ENCODE measurements around the gene IRAG1.

Gene IRAG1, protein sequence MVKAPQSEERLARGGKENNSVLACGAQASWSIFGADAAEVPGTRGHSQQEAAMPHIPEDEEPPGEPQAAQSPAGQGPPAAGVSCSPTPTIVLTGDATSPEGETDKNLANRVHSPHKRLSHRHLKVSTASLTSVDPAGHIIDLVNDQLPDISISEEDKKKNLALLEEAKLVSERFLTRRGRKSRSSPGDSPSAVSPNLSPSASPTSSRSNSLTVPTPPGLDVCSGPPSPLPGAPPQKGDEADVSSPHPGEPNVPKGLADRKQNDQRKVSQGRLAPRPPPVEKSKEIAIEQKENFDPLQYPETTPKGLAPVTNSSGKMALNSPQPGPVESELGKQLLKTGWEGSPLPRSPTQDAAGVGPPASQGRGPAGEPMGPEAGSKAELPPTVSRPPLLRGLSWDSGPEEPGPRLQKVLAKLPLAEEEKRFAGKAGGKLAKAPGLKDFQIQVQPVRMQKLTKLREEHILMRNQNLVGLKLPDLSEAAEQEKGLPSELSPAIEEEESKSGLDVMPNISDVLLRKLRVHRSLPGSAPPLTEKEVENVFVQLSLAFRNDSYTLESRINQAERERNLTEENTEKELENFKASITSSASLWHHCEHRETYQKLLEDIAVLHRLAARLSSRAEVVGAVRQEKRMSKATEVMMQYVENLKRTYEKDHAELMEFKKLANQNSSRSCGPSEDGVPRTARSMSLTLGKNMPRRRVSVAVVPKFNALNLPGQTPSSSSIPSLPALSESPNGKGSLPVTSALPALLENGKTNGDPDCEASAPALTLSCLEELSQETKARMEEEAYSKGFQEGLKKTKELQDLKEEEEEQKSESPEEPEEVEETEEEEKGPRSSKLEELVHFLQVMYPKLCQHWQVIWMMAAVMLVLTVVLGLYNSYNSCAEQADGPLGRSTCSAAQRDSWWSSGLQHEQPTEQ

DNA sequence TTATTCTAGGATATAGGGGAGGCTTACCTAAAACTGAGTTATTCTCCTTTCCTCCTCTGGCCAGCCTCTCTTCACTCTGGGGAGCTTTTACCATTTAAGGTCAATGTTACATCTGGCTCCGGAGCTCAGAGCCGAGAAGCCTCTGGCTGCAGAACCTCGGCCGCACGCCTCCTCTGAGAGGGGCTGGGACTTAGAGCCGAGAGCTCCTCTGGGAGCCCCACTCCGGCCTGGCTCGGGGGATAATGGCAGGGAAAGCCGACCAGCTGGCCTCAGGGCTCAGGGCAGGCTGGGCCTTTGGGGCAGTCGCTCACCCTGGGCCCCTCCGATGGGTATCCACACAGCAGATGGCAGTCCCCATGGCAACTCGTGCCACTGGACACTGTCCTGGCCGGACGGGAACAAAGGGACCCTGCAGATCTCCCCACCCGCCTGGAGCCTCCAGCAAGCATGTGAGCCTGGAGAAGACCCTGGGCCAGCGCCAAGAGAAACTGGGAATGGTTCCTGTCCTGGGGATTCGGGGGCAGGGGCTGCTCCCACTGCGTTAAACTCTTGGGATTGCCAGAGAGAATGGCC lies at the start of gene IRAG1:
IRAG1 (minus strand) TSS at position 247 of the 573 bp plus-strand sequence; CDS start at position 94, 153 bp downstream.
- Mint-ChIP-seq H3K27me3 (peaks cover 6% of the 10 kb centered on the region), H3K36me3 (no peaks in the 10 kb centered on the region), H3K27ac (no peak within 1 kb of the TSS), H3K4me3 (no peak within 1 kb of the TSS), H3K9me3 (ENCODE audit: low read depth) (no peaks in the 10 kb centered on the region), H3K4me1 (ENCODE audit: low read depth) (no peaks in the 10 kb centered on the region)

DNA sequence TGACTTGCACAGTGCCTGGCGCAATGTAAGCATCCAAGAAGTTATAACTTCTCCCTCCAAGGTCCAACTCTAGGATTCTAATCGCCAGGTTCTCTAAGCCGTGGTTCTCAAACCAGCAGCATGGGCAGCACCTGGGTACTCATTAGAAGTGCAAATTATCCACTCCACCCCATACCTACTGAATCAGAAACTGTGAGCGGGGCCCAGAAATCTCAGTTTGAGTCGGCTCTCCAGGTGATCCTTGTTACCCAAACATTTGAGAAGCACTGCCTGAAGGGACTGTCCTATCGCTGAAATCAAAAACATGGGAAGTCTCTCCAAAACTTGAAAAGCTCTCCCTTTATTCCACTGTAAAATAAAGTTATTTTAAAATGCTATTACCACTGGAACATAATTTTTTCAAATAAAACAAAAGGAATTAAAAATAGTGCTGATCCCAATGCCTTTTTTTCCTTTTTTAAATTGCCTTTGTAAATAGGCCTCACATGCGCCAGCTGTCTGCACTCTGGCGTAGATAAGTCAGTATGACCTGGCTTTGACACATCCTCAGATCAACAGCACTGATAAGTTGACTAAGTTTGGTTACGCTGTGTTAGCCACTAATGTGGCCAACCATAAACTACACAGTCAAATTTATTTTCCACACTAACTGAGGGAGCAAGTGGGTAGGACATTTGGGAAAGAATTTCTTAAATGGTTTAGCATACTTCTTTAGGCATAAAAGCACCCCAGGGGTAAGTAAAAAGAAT lies 49.1 kb upstream of the IRAG1 start:
- Mint-ChIP-seq H3K36me3 (no peaks in the 10 kb centered on the region), H3K27me3 (no peaks in the 10 kb centered on the region), H3K4me3 (no peak overlapping the region), H3K9me3 (ENCODE audit: low read depth) (no peaks in the 10 kb centered on the region), H3K27ac (peak overlapping the region; percentile 48), H3K4me1 (ENCODE audit: low read depth) (peaks cover 29% of the 10 kb centered on the region)

DNA sequence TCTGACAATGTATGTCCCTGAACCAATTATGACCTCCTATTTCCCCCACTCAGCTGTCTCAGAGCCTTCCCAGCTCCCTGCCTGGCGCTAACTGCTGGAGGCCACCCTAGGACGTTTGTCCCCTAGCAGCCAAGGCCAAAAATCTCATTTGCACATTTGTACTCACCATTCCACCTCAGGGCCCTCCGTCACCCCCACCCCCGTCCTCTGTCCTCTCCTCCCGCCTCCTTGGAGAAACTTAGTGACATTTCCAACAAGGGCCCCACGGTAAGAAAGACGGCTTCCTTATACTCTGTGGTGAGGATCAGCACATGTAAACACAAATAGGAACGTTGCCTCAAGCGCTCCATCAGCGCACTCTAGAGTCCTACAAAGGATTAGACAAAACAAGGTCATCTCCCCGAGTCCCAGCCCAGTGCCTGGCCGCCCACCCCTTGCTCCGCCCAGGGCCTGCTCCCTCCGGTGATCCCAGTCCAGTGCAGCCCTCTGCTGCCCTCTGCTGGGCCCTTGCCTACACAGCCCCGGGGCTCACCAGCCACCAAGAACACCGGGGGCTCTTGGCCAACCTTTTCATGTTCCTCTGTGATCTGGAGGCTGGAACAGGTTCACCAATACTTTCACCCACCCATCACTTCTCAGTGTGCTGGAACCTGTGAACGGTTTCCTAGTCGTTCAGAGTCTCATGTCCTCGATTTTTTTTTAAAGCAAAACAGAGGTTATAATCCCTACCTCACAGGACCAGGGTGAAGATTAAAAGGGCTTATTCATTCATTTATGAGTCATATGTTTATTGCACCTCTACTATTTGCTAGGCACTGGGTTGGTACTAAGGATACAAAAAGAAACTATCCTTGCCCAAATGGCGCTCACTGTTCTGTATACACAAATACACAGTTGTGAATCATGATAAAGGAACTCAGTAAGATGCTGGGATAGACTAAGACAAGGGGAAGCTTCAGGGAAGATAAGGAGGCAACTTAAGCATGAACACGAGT lies 42.2 kb upstream of the IRAG1 start:
- no peaks in the 10 kb centered on the region for H3K9me3 Mint-ChIP-seq (ENCODE audit: low read depth)
- H3K27me3 Mint-ChIP-seq, result no peaks in the 10 kb centered on the region
- peaks cover 11% of the 10 kb centered on the region for H3K4me1 Mint-ChIP-seq (ENCODE audit: low read depth)
- no peaks in the 10 kb centered on the region for H3K36me3 Mint-ChIP-seq
- H3K27ac Mint-ChIP-seq, result peak overlapping the region; percentile 8
- peak overlapping the region; percentile 49 for H3K4me3 Mint-ChIP-seq

DNA sequence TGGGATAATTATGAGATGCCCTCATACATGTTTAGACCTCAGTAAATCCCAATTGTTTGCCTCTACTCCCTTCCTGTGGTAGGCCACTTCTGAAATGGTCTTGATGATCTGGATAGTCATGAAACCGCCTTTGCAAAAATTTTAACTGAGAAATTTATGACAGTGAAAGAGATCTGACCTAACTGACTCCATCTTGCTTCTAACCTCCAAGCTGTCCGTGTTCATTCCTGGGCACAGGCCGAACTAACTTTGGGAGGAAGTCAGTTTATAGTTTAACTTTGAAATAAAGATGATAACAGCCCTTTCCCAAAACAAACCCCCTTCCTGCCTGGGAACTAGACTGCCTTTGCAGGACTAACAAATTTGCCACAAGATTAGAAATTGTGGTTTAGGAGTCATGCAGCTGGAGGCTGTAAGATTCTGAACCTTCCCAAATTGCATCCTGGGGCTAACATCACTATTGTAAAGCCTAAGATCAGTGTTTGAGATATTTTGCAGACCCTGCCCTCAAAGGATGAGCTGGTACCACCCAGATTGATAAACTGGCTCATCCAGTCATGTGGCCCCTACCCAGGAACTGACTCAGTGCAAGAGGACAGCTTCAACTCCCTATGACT lies 37.6 kb upstream of the IRAG1 start:
- no peaks in the 10 kb centered on the region for H3K27me3 Mint-ChIP-seq
- no peak overlapping the region for H3K27ac Mint-ChIP-seq
- no peaks in the 10 kb centered on the region for H3K36me3 Mint-ChIP-seq
- no peaks in the 10 kb centered on the region for H3K9me3 Mint-ChIP-seq (ENCODE audit: low read depth)
- peaks cover 13% of the 10 kb centered on the region for H3K4me1 Mint-ChIP-seq (ENCODE audit: low read depth)
- H3K4me3 Mint-ChIP-seq, result no peak overlapping the region

DNA sequence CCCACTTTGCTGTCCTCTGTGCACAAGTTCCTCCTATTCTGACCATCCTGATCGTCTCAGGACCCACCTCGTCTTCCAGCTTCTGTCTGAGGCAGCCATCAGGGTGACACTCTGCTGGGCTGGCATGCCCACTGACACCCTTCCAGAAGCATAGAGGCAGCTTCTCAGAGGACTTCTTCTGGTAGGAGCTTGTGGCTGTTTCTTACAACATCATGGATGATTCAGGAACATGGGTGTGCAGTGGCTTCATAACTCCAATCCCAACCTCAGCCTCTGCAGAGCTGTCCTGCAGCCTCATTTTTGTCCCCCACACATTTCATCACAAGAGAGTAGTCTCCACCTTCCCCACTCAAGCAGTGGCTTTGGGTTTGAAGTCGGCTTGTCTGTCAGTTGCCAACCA lies 36.6 kb upstream of the IRAG1 start:
- H3K27me3 Mint-ChIP-seq, result peaks cover 1% of the 10 kb centered on the region

DNA sequence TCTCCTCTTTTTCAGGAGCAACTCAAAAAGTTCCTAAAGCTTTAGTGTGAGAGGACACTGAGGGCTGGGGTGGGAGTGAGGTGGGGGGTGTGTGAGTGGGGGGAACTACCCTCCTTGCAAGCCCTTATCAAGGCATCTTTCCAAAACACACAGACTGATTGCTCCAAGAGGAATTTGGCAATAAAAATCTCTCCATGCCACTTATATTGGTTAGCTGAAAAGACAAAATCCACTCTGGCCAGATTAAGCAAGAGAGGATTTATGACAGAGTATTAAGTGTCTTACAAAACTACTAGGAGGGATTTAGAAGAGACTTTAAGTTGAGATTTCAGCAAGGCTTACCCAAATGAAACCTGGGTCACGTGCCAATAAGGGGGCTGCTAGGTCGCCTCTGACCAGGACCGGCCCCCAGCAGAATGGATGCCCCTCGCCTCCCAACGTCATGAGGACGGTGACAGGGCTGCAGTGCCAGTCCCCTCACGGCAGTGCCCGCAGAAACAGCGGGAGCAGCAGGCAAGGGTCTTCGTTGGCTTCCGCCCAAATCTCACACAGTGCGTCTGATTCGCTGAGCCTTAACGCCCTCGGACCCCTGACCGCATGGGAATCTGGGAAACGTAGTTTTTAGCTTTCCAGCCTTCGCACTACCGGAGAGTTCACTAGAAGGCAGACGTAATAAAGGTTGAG lies 35.4 kb upstream of the IRAG1 start:
- Mint-ChIP-seq H3K27me3 (peaks cover 1% of the 10 kb centered on the region), H3K4me1 (ENCODE audit: low read depth) (peaks cover 20% of the 10 kb centered on the region), H3K9me3 (ENCODE audit: low read depth) (no peaks in the 10 kb centered on the region), H3K27ac (no peak overlapping the region), H3K4me3 (no peak overlapping the region), H3K36me3 (no peaks in the 10 kb centered on the region)

More for the DNA sequence above, 36.6 kb upstream of the IRAG1 start:
- H3K9me3 Mint-ChIP-seq (ENCODE audit: low read depth), result no peaks in the 10 kb centered on the region
- no peak overlapping the region for H3K4me3 Mint-ChIP-seq
- no peaks in the 10 kb centered on the region for H3K36me3 Mint-ChIP-seq
- peaks cover 15% of the 10 kb centered on the region for H3K4me1 Mint-ChIP-seq (ENCODE audit: low read depth)
- no peak overlapping the region for H3K27ac Mint-ChIP-seq

DNA sequence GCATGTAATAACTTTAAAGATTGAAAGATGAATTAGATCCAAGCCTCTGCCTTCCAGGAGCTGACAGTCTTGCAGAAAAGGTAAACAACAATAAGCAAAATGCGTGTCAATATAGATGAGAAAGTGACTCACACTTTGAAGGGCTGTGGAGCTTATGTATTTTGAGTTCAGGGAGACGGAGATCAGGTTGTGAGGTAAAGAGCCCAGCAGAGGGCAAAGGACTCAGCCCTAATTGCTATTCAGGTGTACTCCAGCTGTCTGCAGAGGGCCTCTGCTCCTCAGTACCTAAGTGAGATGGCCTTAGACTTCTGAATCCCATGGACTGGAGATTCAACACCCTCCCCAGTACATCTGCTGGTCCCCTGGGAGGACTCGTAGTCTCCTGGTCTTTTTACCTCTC lies 34.6 kb upstream of the IRAG1 start:
- Mint-ChIP-seq H3K36me3 (no peaks in the 10 kb centered on the region), H3K4me1 (ENCODE audit: low read depth) (peaks cover 20% of the 10 kb centered on the region), H3K9me3 (ENCODE audit: low read depth) (no peaks in the 10 kb centered on the region), H3K4me3 (no peak overlapping the region), H3K27me3 (peaks cover 3% of the 10 kb centered on the region), H3K27ac (no peak overlapping the region)

DNA sequence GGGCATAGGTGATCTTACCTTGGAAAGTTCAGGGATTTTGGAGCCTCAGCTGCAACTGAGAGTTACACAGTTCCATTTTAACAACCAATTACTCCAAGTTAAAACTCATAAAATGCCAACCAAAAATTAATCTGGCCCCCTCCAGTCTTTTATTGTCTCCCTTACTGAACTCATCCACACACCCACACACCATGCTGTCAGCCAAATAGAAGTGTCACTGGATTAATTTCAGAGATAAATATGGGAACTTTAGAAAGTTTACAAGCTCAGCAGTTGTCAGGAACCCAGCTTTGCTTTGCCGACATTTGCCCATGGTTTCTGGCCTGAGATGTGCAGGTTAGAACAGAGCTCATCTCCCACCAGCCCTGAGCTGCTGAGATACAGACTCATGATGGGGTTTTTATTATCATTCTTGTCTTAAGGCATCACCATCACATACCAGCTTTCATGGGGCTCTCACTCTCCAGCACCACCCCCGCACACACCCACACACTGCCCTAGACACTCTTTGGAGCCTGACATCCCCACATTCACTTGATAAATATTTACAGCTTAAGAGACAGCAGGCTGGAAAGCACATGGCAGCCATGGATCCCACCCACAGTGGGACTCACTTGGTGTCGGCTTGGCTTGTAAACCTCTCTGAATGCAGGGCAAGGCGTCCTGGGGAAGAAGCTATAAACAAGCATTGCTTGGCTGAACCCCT lies 33.7 kb upstream of the IRAG1 start:
- Mint-ChIP-seq H3K27ac (no peak overlapping the region), H3K9me3 (ENCODE audit: low read depth) (no peaks in the 10 kb centered on the region), H3K4me3 (no peak overlapping the region), H3K27me3 (peaks cover 3% of the 10 kb centered on the region), H3K36me3 (no peaks in the 10 kb centered on the region), H3K4me1 (ENCODE audit: low read depth) (peaks cover 20% of the 10 kb centered on the region)

DNA sequence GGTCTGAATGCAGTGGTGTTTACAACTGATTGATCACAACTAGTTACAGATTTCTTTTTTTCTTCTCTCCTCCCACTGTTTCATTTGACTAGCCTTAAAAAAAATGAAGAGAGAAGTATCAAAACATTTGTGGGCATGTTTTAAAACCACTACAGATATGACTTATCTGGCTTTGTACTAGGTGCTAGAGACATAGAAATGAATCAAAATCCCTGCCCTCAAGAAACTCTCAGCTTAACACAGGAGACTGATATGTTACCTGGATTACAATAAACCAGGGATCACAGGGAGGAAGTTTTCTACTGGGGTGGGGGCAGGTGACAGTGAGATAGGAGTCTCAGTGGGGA lies 32.3 kb upstream of the IRAG1 start:
- H3K9me3 Mint-ChIP-seq (ENCODE audit: low read depth), result no peaks in the 10 kb centered on the region
- peak overlapping the region; percentile 22 for H3K4me3 Mint-ChIP-seq
- peak overlapping the region; percentile 82 for H3K27ac Mint-ChIP-seq

DNA sequence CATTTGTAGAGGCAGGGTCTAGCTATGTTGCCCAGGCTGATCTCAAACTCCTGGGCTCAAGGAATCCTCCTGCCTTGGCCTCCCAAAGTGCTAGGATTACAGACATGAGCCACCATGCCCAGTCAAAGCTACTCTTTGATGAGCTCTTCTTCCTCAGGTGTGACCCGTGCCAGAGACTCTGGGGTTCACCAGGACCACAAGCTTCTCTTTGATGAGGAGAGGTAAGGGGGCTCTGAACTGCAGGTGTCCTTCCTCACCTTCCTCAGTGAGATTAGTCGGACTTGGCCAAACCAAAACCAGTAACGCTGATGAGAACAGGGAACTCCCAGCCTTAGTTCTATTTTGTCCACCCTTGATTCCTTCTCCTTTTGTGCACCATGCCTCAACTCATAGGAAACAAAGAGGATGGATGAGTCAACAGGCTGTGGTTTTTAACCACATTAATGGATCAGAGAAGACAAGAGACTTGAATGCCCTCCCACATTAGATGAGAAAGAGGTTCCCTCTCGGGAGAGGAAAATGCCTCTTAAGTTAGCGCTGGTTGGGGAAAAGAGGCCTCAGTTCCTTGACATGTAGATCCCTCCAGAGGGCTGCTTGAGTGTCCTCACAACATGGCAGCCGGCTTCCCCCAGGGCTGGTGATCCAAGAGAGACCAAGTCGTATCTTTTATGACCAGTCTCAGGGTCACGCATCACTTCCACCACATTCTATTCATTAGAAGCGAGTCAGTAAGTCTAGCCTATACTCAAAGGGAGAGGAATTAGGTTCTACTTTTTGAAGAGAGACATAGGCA lies 31.8 kb upstream of the IRAG1 start:
- Mint-ChIP-seq H3K27me3 (peaks cover 3% of the 10 kb centered on the region), H3K4me1 (ENCODE audit: low read depth) (peaks cover 20% of the 10 kb centered on the region), H3K27ac (peak overlapping the region; percentile 82), H3K4me3 (peak overlapping the region; percentile 42), H3K9me3 (ENCODE audit: low read depth) (no peaks in the 10 kb centered on the region), H3K36me3 (no peaks in the 10 kb centered on the region)

More for the DNA sequence above, 32.3 kb upstream of the IRAG1 start:
- Mint-ChIP-seq H3K4me1 (ENCODE audit: low read depth) (peaks cover 20% of the 10 kb centered on the region), H3K27me3 (peaks cover 3% of the 10 kb centered on the region), H3K36me3 (no peaks in the 10 kb centered on the region)

DNA sequence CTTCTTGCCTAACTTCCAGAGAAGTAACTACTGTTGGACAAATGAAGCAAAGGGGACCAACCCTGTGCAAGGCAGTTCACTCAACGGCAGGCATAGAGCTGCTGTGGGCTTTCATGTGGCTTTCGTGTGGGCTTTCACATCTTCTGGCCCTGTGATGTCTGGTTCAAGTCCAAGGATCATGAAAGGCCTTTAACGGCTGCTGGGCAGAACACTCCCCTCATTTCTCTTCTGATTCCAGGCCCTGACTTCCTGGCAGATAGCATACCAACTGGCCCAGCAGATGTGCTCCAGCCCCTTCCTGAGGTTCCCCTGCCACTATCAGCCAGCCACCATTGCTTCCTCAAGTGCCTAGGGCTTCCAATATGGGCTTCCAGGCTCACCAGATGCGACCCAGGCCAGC lies 28.8 kb upstream of the IRAG1 start:
- Mint-ChIP-seq H3K27ac (no peak overlapping the region), H3K36me3 (no peaks in the 10 kb centered on the region), H3K27me3 (peaks cover 13% of the 10 kb centered on the region), H3K9me3 (ENCODE audit: low read depth) (no peaks in the 10 kb centered on the region), H3K4me3 (no peak overlapping the region), H3K4me1 (ENCODE audit: low read depth) (peaks cover 20% of the 10 kb centered on the region)

DNA sequence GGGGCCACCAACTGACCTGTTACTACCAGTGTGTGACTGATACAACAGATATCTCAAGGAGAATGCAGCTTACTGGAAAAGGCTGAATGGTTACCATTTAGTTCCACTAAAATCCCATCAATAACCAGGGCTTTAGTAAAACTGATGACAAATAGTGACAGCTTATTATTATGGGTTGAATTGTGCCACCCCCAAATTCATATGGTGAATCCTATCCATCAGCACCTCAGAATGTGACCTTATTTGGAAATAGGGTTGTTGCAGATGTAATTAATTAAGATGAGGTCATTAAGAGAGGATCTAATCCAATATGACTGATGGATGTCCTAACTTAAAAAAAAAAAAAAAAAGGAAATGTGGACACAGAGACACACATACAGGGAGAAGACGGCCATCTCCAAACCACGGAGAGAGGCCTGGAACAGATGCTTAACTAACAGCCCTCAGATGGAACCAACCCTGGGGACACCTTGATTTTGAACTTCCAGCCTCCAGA lies 27.4 kb upstream of the IRAG1 start:
- no peaks in the 10 kb centered on the region for H3K9me3 Mint-ChIP-seq (ENCODE audit: low read depth)
- H3K36me3 Mint-ChIP-seq, result no peaks in the 10 kb centered on the region
- H3K4me3 Mint-ChIP-seq, result no peak overlapping the region
- peaks cover 12% of the 10 kb centered on the region for H3K27me3 Mint-ChIP-seq
- no peak overlapping the region for H3K27ac Mint-ChIP-seq
- peaks cover 13% of the 10 kb centered on the region for H3K4me1 Mint-ChIP-seq (ENCODE audit: low read depth)

All from activated naive CD8-positive, alpha-beta T cell (primary cell).